GM12892 (cell line): ENCODE measurements around the gene CRLF2.

Source experiments
- POLR2A ChIP-seq: IDR thresholded peaks from 2 replicates; pipeline ENCODE4 v1.6.1; 2011; ENCODE audit warnings: low read depth, low read length, control low read depth
- POLR2AphosphoS5 ChIP-seq: IDR thresholded peaks from 2 replicates; pipeline ENCODE4 v1.6.1; 2011; ENCODE audit warnings: low read depth, low read length, control low read depth
- TAF1 ChIP-seq: IDR thresholded peaks from 2 replicates; pipeline ENCODE4 v1.6.1; 2011; ENCODE audit warnings: low read depth, mild to moderate bottlenecking, control low read depth, low read length, borderline replicate concordance

DNA sequence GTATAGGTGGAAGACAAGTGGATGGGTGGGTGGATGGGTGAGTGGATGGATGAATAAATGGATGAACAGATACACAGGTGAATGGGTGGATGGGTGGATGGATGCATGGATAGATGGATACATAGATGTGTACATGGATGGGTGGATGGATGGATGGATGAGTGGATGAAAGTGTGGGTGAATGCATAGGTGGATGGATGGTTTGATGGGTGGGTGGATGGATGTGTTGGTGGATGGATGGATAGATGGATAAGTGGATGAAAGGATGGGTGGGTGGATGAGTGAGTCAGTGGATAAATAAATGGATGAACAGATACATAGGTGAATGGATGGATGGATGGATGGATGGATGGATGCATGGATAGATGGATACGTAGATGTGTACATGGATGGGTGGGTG lies 1.6 kb downstream of the CRLF2 start:
- TF ChIP-seq POLR2A: no peak
- no peak for TF ChIP-seq POLR2AphosphoS5
- TF ChIP-seq TAF1: no peak
